Effector memory CD8-positive, alpha-beta T cell (primary cell): ENCODE data around the gene VASN.
"Not testable (repeated sequence)": the region's sequence is repeated elsewhere in the genome, so short reads cannot be mapped to it uniquely, and the experiment has no call there.

Experiments
- ATAC-seq: fragments of 150-1000 bp; cut with Tn5 transposase; replicated peaks from 2 replicates; pipeline ENCODE4 v1.10.0; 2021; ENCODE audit warnings: mild to moderate bottlenecking, moderate library complexity
- DNase-seq, 3 experiments: peaks; one replicate each; pipeline ENCODE4 v3.0.0; 2021
- H3K27ac Mint-ChIP-seq, 2 donors: one replicate each; pipeline ENCODE4 v1.8.0; 2022; ENCODE audit warnings: mild to moderate bottlenecking in 2 of 2, mixed read lengths in 2 of 2, moderate library complexity in 2 of 2
- H3K27me3 Mint-ChIP-seq, 2 donors: one replicate each; pipeline ENCODE4 v1.8.0; 2022; ENCODE audit warnings: mixed read lengths in 2 of 2
- H3K36me3 Mint-ChIP-seq: one replicate; pipeline ENCODE4 v1.8.0; 2022; ENCODE audit warnings: mild to moderate bottlenecking, moderate library complexity, mixed read lengths; ENCODE audit not compliant: insufficient read depth
- H3K4me1 Mint-ChIP-seq, 2 donors: one replicate each; pipeline ENCODE4 v1.8.0; 2022; ENCODE audit warnings: low read depth in 2 of 2, mixed read lengths in 2 of 2
- H3K4me3 Mint-ChIP-seq, 2 donors: one replicate each; pipeline ENCODE4 v1.8.0; 2022; ENCODE audit warnings: mild to moderate bottlenecking in 2 of 2, mixed read lengths in 2 of 2, moderate library complexity in 2 of 2
- H3K9me3 Mint-ChIP-seq, 2 donors: one replicate each; pipeline ENCODE4 v1.8.0; 2022; ENCODE audit warnings: mixed read lengths in 2 of 2

The VASN gene

GRCh38 chr16:4392382-4393239 is 21.0 kb downstream of the VASN start:
- ATAC-seq: no peak
- Mint-ChIP-seq H3K27ac (peak overlapping the region in 1 of 2 donors; percentile 92), H3K27me3 (no peaks in the 10 kb centered on the region)

GRCh38 chr16:4393240-4393600 is 21.6 kb downstream of the VASN start:
- peaks cover 7 to 12% of the 10 kb centered on the region in 2 donors for H3K4me1 Mint-ChIP-seq
- no peak overlapping the region for H3K4me3 Mint-ChIP-seq
- H3K36me3 Mint-ChIP-seq: peaks cover 98% of the 10 kb centered on the region
- no peaks in the 10 kb centered on the region for H3K9me3 Mint-ChIP-seq
- peak overlapping the region in 1 of 2 donors; percentile 92 for H3K27ac Mint-ChIP-seq
- no peak for DNase-seq
- no peaks in the 10 kb centered on the region for H3K27me3 Mint-ChIP-seq
- ATAC-seq: no peak

More at GRCh38 chr16:4392382-4393239, 21.0 kb downstream of the VASN start:
- Mint-ChIP-seq H3K36me3 (peaks cover 98% of the 10 kb centered on the region), H3K4me3 (no peak overlapping the region), H3K4me1 (peaks cover 7 to 12% of the 10 kb centered on the region in 2 donors), H3K9me3 (no peaks in the 10 kb centered on the region)
- no peak for DNase-seq

GRCh38 chr16:4393850-4394249 is 22.2 kb downstream of the VASN start:
- Mint-ChIP-seq H3K27ac (peak overlapping the region in 1 of 2 donors; percentile 92), H3K36me3 (peaks cover 98% of the 10 kb centered on the region), H3K4me1 (peaks cover 7 to 12% of the 10 kb centered on the region in 2 donors)
- DNase-seq, ATAC-seq, H3K4me3 Mint-ChIP-seq, H3K27me3 Mint-ChIP-seq, H3K9me3 Mint-ChIP-seq: not testable (repeated sequence)

GRCh38 chr16:4395055-4395726 is 23.5 kb downstream of the VASN start:
- no peak for ATAC-seq
- H3K27me3 Mint-ChIP-seq: no peaks in the 10 kb centered on the region
- DNase-seq: no peak
- H3K27ac Mint-ChIP-seq: peak overlapping the region in 1 of 2 donors; percentile 92
- H3K4me3 Mint-ChIP-seq: peak overlapping the region in 1 of 2 donors; percentile 54
- peaks cover 98% of the 10 kb centered on the region for H3K36me3 Mint-ChIP-seq
- peaks cover 12 to 16% of the 10 kb centered on the region in 2 donors for H3K4me1 Mint-ChIP-seq
- H3K9me3 Mint-ChIP-seq: no peaks in the 10 kb centered on the region

GRCh38 chr16:4399001-4399730 is 27.5 kb downstream of the VASN start:
- Mint-ChIP-seq H3K27me3 (no peaks in the 10 kb centered on the region), H3K4me3 (peak overlapping the region in 1 of 2 donors; percentile 21)
- DNase-seq: no peak

GRCh38 chr16:4401094-4401501 is 29.4 kb downstream of the VASN start:
- no peaks in the 10 kb centered on the region for H3K27me3 Mint-ChIP-seq
- ATAC-seq (no peak), DNase-seq (no peak)
- H3K4me1 Mint-ChIP-seq: peaks cover 23 to 28% of the 10 kb centered on the region in 2 donors
- peak overlapping the region; percentile 7 to 55 for H3K4me3 Mint-ChIP-seq
- no peaks in the 10 kb centered on the region for H3K9me3 Mint-ChIP-seq
- H3K27ac Mint-ChIP-seq: peak overlapping the region; percentile 55 to 79
- H3K36me3 Mint-ChIP-seq: peaks cover 100% of the 10 kb centered on the region

More at GRCh38 chr16:4399001-4399730, 27.5 kb downstream of the VASN start:
- H3K9me3 Mint-ChIP-seq: no peaks in the 10 kb centered on the region
- peaks cover 100% of the 10 kb centered on the region for H3K36me3 Mint-ChIP-seq
- no peak for ATAC-seq
- peak overlapping the region in 1 of 2 donors; percentile 82 for H3K27ac Mint-ChIP-seq
- H3K4me1 Mint-ChIP-seq: peaks cover 22 to 28% of the 10 kb centered on the region in 2 donors

GRCh38 chr16:4401510-4401909 is 29.9 kb downstream of the VASN start:
- H3K9me3 Mint-ChIP-seq: no peaks in the 10 kb centered on the region
- no peak for ATAC-seq
- peak overlapping the region; percentile 7 to 55 for H3K4me3 Mint-ChIP-seq

GRCh38 chr16:4402439-4403132 is 30.9 kb downstream of the VASN start:
- no peaks in the 10 kb centered on the region for H3K9me3 Mint-ChIP-seq
- peak overlapping the region in 1 of 2 donors; percentile 7 for H3K4me3 Mint-ChIP-seq
- ATAC-seq (peak; percentile 45), DNase-seq (peak; percentile 57 to 60 (median 58))
- H3K27me3 Mint-ChIP-seq: no peaks in the 10 kb centered on the region
- peaks cover 23 to 28% of the 10 kb centered on the region in 2 donors for H3K4me1 Mint-ChIP-seq
- peak overlapping the region; percentile 31 to 79 for H3K27ac Mint-ChIP-seq
- H3K36me3 Mint-ChIP-seq: peaks cover 100% of the 10 kb centered on the region

More at GRCh38 chr16:4401510-4401909, 29.9 kb downstream of the VASN start:
- H3K27ac Mint-ChIP-seq: peak overlapping the region; percentile 55 to 79
- H3K4me1 Mint-ChIP-seq: peaks cover 23 to 28% of the 10 kb centered on the region in 2 donors
- DNase-seq: no peak
- H3K36me3 Mint-ChIP-seq: peaks cover 100% of the 10 kb centered on the region
- H3K27me3 Mint-ChIP-seq: no peaks in the 10 kb centered on the region

GRCh38 chr16:4403133-4403949 is 31.7 kb downstream of the VASN start:
- Mint-ChIP-seq H3K27ac (peak overlapping the region; percentile 62 to 79), H3K4me3 (peak overlapping the region in 1 of 2 donors; percentile 48), H3K36me3 (peaks cover 100% of the 10 kb centered on the region), H3K4me1 (peaks cover 23 to 28% of the 10 kb centered on the region in 2 donors), H3K9me3 (no peaks in the 10 kb centered on the region), H3K27me3 (no peaks in the 10 kb centered on the region)
- no peak for DNase-seq
- peak; percentile 10 for ATAC-seq

- ATAC-seq (peak; percentile 36), DNase-seq (peak in 1 of 3 experiments; percentile 41)
- H3K4me1 Mint-ChIP-seq: peaks cover 25 to 28% of the 10 kb centered on the region in 2 donors
- H3K9me3 Mint-ChIP-seq: no peaks in the 10 kb centered on the region
- H3K36me3 Mint-ChIP-seq: peaks cover 100% of the 10 kb centered on the region
- no peaks in the 10 kb centered on the region for H3K27me3 Mint-ChIP-seq
- H3K4me3 Mint-ChIP-seq: peak overlapping the region; percentile 48 to 50
- peak overlapping the region; percentile 79 to 92 for H3K27ac Mint-ChIP-seq
These were observed 32.8 kb downstream of the VASN start for GRCh38 chr16:4404247-4404966.

GRCh38 chr16:4404967-4405696 is 33.5 kb downstream of the VASN start:
- Mint-ChIP-seq H3K4me1 (peaks cover 24 to 26% of the 10 kb centered on the region in 2 donors), H3K27ac (peak overlapping the region; percentile 79 to 92), H3K36me3 (peaks cover 100% of the 10 kb centered on the region), H3K9me3 (no peaks in the 10 kb centered on the region), H3K27me3 (no peaks in the 10 kb centered on the region), H3K4me3 (peak overlapping the region; percentile 48 to 50)
- DNase-seq (no peak), ATAC-seq (peak; percentile 1)
